NT2/D1 (cell line): ENCODE results near the gene GNAO1.

Experiments used
- YY1 ChIP-seq: IDR thresholded peaks from 2 replicates; pipeline ENCODE4 v1.6.1; 2011; ENCODE audit not compliant: insufficient read length, insufficient read depth
- ZNF274 ChIP-seq: IDR thresholded peaks from 2 replicates; pipeline ENCODE4 v1.6.1; 2011; ENCODE audit warnings: mild to moderate bottlenecking, low read depth, low read length

GRCh38 chr16:56298116-56298515 lies 106.8 kb downstream of the GNAO1 start:
- TF ChIP-seq ZNF274 (no peak), YY1 (no peak)
